Esophagus (tissue), 2 donors: ENCODE results near the gene CD300LF. TPM values are rescaled to one million over a fixed set of nuclear protein-coding genes. Genes with fewer than 3 reads are reported as not detected.

Experiments
- H3K27ac ChIP-seq, 2 donors: one replicate each; pipeline ENCODE4 v1.5.1; 2013; ENCODE audit warnings: low read depth in 2 of 2, mild to moderate bottlenecking in 2 of 2, inconsistent platforms in 1 of 2, low read length in 1 of 2, moderate library complexity in 1 of 2
- H3K27me3 ChIP-seq, 2 donors: one replicate each; pipeline ENCODE4 v1.6.1; 2013; ENCODE audit warnings: low read length in 2 of 2, control low read depth in 1 of 2, mild to moderate bottlenecking in 1 of 2; ENCODE audit not compliant: insufficient read depth in 2 of 2, control insufficient read depth in 1 of 2
- H3K36me3 ChIP-seq, 2 donors: one replicate each; pipeline ENCODE4 v1.6.1; 2013; ENCODE audit warnings: low read length in 1 of 2; ENCODE audit not compliant: control insufficient read depth in 2 of 2, insufficient read depth in 2 of 2
- H3K4me1 ChIP-seq, 2 donors: one replicate each; pipeline ENCODE4 v1.6.1; 2013; ENCODE audit warnings: low read length in 1 of 2; ENCODE audit not compliant: control insufficient read depth in 2 of 2, insufficient read depth in 2 of 2
- H3K4me3 ChIP-seq, 2 donors: one replicate each; pipeline ENCODE4 v1.5.1; 2013; ENCODE audit warnings: low read length in 2 of 2, mild to moderate bottlenecking in 2 of 2, low read depth in 1 of 2, moderate library complexity in 1 of 2
- H3K9me3 ChIP-seq, 2 donors: one replicate each; pipeline ENCODE4 v1.6.1; 2013; ENCODE audit warnings: mild to moderate bottlenecking in 2 of 2, low read depth in 1 of 2, low read length in 1 of 2, moderate library complexity in 1 of 2; ENCODE audit not compliant: control insufficient read depth in 2 of 2, insufficient read depth in 1 of 2
- WGBS, 2 donors: extraction: QIAGEN DNeasy Blood & Tissue Kit; methylation state at CpG; one replicate each; pipeline ENCODE4 v1.1.7; 2013; 5-methylcytosine and 5-hydroxymethylcytosine counted together
- polyA plus RNA-seq, 2 donors: library from polyadenylated mRNA; stranded (reverse); fragments of 200-250 nt; gene quantifications; one replicate each; pipeline ENCODE4 v1.2.3, GENCODE V29; 2013
- donor health status: healthy with polysubstance abuse.
- donor health status: Bipolar disorder and iron deficiency.

Gene CD300LF
- polyA plus RNA-seq, 2 donors = 0.04 to 0.14 TPM

- H3K4me3 ChIP-seq = no peak overlapping the region
- no peak overlapping the region for H3K27ac ChIP-seq
- H3K27me3 ChIP-seq = no peaks in the 10 kb centered on the region
- H3K9me3 ChIP-seq = no peaks in the 10 kb centered on the region
- peaks cover 0 to 2% of the 10 kb centered on the region in 2 donors for H3K4me1 ChIP-seq
- H3K36me3 ChIP-seq = no peaks in the 10 kb centered on the region
- 68 to 74% methylated on average over 6 of the region's 6 CpGs for WGBS, 2 donors
Measured at GRCh38 chr17:74682028-74682427, 30.7 kb downstream of the CD300LF start.

- H3K4me1 ChIP-seq = peaks cover 0 to 2% of the 10 kb centered on the region in 2 donors
- H3K9me3 ChIP-seq = no peaks in the 10 kb centered on the region
- no peaks in the 10 kb centered on the region for H3K27me3 ChIP-seq
- H3K27ac ChIP-seq = no peak overlapping the region
- 62 to 69% methylated on average over 5 of the region's 5 CpGs for WGBS, 2 donors
- H3K36me3 ChIP-seq = no peaks in the 10 kb centered on the region
- no peak overlapping the region for H3K4me3 ChIP-seq
Measured at GRCh38 chr17:74680941-74681340, 31.8 kb downstream of the CD300LF start.

GRCh38 chr17:74680213-74680612 lies 32.5 kb downstream of the CD300LF start:
- 62 to 66% methylated on average over 2 of the region's 2 CpGs for WGBS, 2 donors
- no peak overlapping the region for H3K4me3 ChIP-seq
- H3K36me3 ChIP-seq = no peaks in the 10 kb centered on the region
- no peaks in the 10 kb centered on the region for H3K27me3 ChIP-seq
- no peak overlapping the region for H3K27ac ChIP-seq
- peaks cover 0 to 2% of the 10 kb centered on the region in 2 donors for H3K4me1 ChIP-seq
- H3K9me3 ChIP-seq = no peaks in the 10 kb centered on the region

GRCh38 chr17:74679374-74679773 lies 33.3 kb downstream of the CD300LF start:
- no peak overlapping the region for H3K27ac ChIP-seq
- no peaks in the 10 kb centered on the region for H3K9me3 ChIP-seq
- no peaks in the 10 kb centered on the region for H3K27me3 ChIP-seq
- no peak overlapping the region for H3K4me3 ChIP-seq
- no peaks in the 10 kb centered on the region for H3K36me3 ChIP-seq
- H3K4me1 ChIP-seq = peaks cover 0 to 2% of the 10 kb centered on the region in 2 donors
- WGBS, 2 donors = 79 to 86% methylated on average over 2 of the region's 2 CpGs

GRCh38 chr17:74678541-74678940 lies 34.2 kb downstream of the CD300LF start:
- no peak overlapping the region for H3K4me3 ChIP-seq
- no peaks in the 10 kb centered on the region for H3K36me3 ChIP-seq
- no peaks in the 10 kb centered on the region for H3K27me3 ChIP-seq
- no peaks in the 10 kb centered on the region for H3K9me3 ChIP-seq
- peaks cover 0 to 2% of the 10 kb centered on the region in 2 donors for H3K4me1 ChIP-seq
- 19 to 28% methylated on average over 2 of the region's 2 CpGs for WGBS, 2 donors
- no peak overlapping the region for H3K27ac ChIP-seq

- Histone ChIP-seq H3K4me1 (peaks cover 0 to 2% of the 10 kb centered on the region in 2 donors), H3K9me3 (no peaks in the 10 kb centered on the region), H3K27ac (peak overlapping the region in 1 of 2 donors; percentile 2), H3K4me3 (no peak overlapping the region), H3K36me3 (no peaks in the 10 kb centered on the region), H3K27me3 (no peaks in the 10 kb centered on the region)
- WGBS, 2 donors = 29 to 36% methylated on average over 9 of the region's 9 CpGs
Measured at GRCh38 chr17:74677558-74678466, 34.9 kb downstream of the CD300LF start.

- Histone ChIP-seq H3K36me3 (no peaks in the 10 kb centered on the region), H3K27me3 (peaks cover 0 to 2% of the 10 kb centered on the region in 2 donors), H3K4me3 (no peak overlapping the region), H3K4me1 (no peaks in the 10 kb centered on the region), H3K9me3 (peaks cover 4 to 9% of the 10 kb centered on the region in 2 donors), H3K27ac (no peak overlapping the region)
- 15 to 18% methylated on average over 57 of the region's 57 CpGs for WGBS, 2 donors
Measured at GRCh38 chr17:74671031-74671771, 41.5 kb downstream of the CD300LF start.

GRCh38 chr17:74670329-74670728 lies 42.4 kb downstream of the CD300LF start:
- WGBS, 2 donors = 75 to 78% methylated on average over 6 of the region's 6 CpGs
- Histone ChIP-seq H3K27me3 (peaks cover 0 to 2% of the 10 kb centered on the region in 2 donors), H3K36me3 (no peaks in the 10 kb centered on the region), H3K9me3 (peaks cover 4 to 9% of the 10 kb centered on the region in 2 donors), H3K27ac (no peak overlapping the region), H3K4me3 (no peak overlapping the region), H3K4me1 (no peaks in the 10 kb centered on the region)

GRCh38 chr17:74663561-74663960 lies 49.2 kb downstream of the CD300LF start:
- Histone ChIP-seq H3K27ac (no peak overlapping the region), H3K9me3 (no peaks in the 10 kb centered on the region), H3K36me3 (no peaks in the 10 kb centered on the region), H3K4me1 (no peaks in the 10 kb centered on the region), H3K4me3 (no peak overlapping the region), H3K27me3 (peaks cover 2 to 4% of the 10 kb centered on the region in 2 donors)
- 83 to 88% methylated on average over 3 of the region's 3 CpGs for WGBS, 2 donors
